K562 (cell line): Measurements from ENCODE around the gene KCNK6. TPM values are rescaled to one million over a fixed set of nuclear protein-coding genes. Genes with fewer than 3 reads are reported as not detected.

Experiments used
- SRSF7 ChIP-seq: fragments of 200-400 bp; formaldehyde crosslinking; optimal IDR thresholded peaks from 2 replicates; pipeline ENCODE3; 2017; ENCODE audit warnings: mild to moderate bottlenecking, low read depth, low read length
- polyA plus RNA-seq, 8 experiments: library from polyadenylated mRNA; depleted of rRNA in 4 of 8; stranded (reverse) in 5 of 8; unstranded in 3 of 8; fragments of >200 nt; fragmentation: Nextera tagmentation in 2 of 8; fragmentation: Illumina TruSeq in 1 of 8; extraction: Ambion mirVana in 2 of 8; extraction: Trizol in 1 of 8; gene quantifications; 2 replicates each; pipeline versions ENCODE4 v1.2.1 to v1.2.3, GENCODE V29; 2011 to 2014; ENCODE audit warnings: inconsistent platforms in 1 of 8, missing spikeins in 1 of 8
- total RNA-seq, 7 experiments: library from RNA; depleted of rRNA in 6 of 7; stranded (reverse); fragments of >200 nt in 6 of 7; fragmentation: Illumina TruSeq in 2 of 7; extraction: Trizol in 2 of 7; gene quantifications; 2 replicates each; pipeline versions ENCODE4 v1.2.1 to v1.2.3, GENCODE V29; 2011 to 2021; ENCODE audit warnings: low replicate concordance in 1 of 7
- TF ChIP-seq, protein P1 (sequence below), 3 experiments: fragments of 200-800 bp in 1 of 3; fragments of 250-450 bp in 1 of 3; fragments of 450-650 bp in 1 of 3; sonication (Bioruptor Pico) in 1 of 3; sonication (Bioruptor generic) in 1 of 3; formaldehyde crosslinking in 1 of 3; IDR thresholded peaks; 2 replicates each; pipeline versions ENCODE4 v1.6.1 to v1.8.0; 2016 to 2022; ENCODE audit warnings: mild to moderate bottlenecking in 2 of 3, missing genetic modification characterization in 2 of 3, missing compliant biosample characterization in 1 of 3, moderate library complexity in 1 of 3
- TF ChIP-seq, protein P2 (sequence below), 2 experiments: fragments of 450-650 bp in 1 of 2; sonication (generic) in 1 of 2; formaldehyde crosslinking in 1 of 2; IDR thresholded peaks; 2 replicates each; pipeline versions ENCODE4 v1.7.1 to v1.9.0; 2016 to 2022; ENCODE audit warnings: inconsistent platforms in 1 of 2, mild to moderate bottlenecking in 1 of 2, missing genetic modification reagents in 1 of 2

The KCNK6 gene
- total and polyA plus RNA-seq, 9 of the 15 experiments (the other 6 are each of a cell fraction or from before 2014, with no cell fraction given): 0.05 to 0.42 (median 0.15) TPM

DNA sequence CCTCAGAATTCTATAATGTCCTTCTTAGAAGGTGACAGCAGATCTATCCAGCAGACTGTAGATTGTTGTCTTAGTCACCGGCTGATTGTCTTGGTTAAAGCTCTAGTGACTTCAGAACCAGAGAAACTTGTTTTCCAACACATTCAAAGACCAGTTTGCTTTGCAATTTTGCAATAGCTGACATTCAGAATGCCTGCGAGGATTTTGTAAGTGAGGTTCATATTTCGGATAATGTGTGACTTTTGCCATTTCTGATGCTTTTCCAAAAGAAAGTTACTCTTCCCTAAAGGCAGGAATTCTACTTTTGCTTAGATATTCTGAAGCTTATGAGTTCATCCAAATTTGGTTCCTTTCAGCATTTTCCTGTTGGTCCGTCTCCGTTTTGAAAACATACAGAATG, 42.1 kb upstream of the KCNK6 start (continued):
- TF ChIP-seq, protein P1, sequence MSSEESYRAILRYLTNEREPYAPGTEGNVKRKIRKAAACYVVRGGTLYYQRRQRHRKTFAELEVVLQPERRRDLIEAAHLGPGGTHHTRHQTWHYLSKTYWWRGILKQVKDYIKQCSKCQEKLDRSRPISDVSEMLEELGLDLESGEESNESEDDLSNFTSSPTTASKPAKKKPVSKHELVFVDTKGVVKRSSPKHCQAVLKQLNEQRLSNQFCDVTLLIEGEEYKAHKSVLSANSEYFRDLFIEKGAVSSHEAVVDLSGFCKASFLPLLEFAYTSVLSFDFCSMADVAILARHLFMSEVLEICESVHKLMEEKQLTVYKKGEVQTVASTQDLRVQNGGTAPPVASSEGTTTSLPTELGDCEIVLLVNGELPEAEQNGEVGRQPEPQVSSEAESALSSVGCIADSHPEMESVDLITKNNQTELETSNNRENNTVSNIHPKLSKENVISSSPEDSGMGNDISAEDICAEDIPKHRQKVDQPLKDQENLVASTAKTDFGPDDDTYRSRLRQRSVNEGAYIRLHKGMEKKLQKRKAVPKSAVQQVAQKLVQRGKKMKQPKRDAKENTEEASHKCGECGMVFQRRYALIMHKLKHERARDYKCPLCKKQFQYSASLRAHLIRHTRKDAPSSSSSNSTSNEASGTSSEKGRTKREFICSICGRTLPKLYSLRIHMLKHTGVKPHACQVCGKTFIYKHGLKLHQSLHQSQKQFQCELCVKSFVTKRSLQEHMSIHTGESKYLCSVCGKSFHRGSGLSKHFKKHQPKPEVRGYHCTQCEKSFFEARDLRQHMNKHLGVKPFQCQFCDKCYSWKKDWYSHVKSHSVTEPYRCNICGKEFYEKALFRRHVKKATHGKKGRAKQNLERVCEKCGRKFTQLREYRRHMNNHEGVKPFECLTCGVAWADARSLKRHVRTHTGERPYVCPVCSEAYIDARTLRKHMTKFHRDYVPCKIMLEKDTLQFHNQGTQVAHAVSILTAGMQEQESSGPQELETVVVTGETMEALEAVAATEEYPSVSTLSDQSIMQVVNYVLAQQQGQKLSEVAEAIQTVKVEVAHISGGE (CRISPR knock-in tag; IDR thresholded peaks at IDR 0.05): no peak
- TF ChIP-seq SRSF7: no peak
- TF ChIP-seq, protein P2, sequence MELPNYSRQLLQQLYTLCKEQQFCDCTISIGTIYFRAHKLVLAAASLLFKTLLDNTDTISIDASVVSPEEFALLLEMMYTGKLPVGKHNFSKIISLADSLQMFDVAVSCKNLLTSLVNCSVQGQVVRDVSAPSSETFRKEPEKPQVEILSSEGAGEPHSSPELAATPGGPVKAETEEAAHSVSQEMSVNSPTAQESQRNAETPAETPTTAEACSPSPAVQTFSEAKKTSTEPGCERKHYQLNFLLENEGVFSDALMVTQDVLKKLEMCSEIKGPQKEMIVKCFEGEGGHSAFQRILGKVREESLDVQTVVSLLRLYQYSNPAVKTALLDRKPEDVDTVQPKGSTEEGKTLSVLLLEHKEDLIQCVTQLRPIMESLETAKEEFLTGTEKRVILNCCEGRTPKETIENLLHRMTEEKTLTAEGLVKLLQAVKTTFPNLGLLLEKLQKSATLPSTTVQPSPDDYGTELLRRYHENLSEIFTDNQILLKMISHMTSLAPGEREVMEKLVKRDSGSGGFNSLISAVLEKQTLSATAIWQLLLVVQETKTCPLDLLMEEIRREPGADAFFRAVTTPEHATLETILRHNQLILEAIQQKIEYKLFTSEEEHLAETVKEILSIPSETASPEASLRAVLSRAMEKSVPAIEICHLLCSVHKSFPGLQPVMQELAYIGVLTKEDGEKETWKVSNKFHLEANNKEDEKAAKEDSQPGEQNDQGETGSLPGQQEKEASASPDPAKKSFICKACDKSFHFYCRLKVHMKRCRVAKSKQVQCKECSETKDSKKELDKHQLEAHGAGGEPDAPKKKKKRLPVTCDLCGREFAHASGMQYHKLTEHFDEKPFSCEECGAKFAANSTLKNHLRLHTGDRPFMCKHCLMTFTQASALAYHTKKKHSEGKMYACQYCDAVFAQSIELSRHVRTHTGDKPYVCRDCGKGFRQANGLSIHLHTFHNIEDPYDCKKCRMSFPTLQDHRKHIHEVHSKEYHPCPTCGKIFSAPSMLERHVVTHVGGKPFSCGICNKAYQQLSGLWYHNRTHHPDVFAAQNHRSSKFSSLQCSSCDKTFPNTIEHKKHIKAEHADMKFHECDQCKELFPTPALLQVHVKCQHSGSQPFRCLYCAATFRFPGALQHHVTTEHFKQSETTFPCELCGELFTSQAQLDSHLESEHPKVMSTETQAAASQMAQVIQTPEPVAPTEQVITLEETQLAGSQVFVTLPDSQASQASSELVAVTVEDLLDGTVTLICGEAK (IDR thresholded peaks at IDR 0.05): no peak
- TF ChIP-seq, protein P2 (CRISPR knock-in tag; IDR thresholded peaks at IDR 0.05): no peak
